ENCODE data around the gene UNC93A. TPM values are rescaled to one million over a fixed set of nuclear protein-coding genes. Genes with fewer than 3 reads are reported as not detected.

The UNC93A gene
- total RNA-seq, 4 donors from 2014 or later, result not detected

DNA sequence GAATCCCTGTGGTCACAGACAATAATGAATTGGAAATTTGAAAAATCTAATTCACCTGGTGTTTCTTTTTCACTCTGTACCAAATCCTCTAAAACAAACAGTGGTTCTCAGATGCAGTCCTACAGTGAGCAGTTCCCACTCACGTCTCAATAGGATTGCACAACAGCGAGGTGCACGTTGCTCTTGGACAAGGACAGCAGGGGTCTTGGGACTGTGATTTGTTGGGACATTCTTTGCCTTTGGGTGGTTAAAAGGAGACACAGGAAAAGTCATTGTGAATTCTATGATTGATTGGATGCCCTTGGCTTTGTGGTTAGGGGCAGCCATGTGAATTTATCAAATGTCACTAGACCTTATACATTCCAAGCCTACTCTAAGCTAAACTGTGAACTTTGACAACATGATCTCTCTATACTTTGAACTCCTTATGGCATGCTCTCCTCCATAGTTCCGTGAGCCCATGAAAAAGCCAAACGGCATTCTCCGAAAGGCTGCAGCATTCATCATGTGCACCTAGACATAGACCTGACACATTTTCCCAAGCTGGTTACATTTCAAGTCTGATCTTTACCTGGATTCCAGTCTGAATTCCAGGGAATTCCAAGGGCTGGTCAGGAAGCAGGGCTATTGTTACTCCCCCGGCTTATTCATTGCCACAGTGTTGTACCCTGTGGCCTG is 647 bp downstream of the UNC93A start:
- no peak for DNase-seq (ENCODE audit: extremely low spot score)
- 86% methylated on average over 7 of the region's 7 CpGs for WGBS
- TF ChIP-seq EP300 (IDR thresholded peaks at IDR 0.05) (no peak), POLR2A (IDR thresholded peaks at IDR 0.05; ENCODE audit: low read depth) (no peak), POLR2AphosphoS5 (IDR thresholded peaks at IDR 0.05) (no peak)
- TF ChIP-seq, protein P1, sequence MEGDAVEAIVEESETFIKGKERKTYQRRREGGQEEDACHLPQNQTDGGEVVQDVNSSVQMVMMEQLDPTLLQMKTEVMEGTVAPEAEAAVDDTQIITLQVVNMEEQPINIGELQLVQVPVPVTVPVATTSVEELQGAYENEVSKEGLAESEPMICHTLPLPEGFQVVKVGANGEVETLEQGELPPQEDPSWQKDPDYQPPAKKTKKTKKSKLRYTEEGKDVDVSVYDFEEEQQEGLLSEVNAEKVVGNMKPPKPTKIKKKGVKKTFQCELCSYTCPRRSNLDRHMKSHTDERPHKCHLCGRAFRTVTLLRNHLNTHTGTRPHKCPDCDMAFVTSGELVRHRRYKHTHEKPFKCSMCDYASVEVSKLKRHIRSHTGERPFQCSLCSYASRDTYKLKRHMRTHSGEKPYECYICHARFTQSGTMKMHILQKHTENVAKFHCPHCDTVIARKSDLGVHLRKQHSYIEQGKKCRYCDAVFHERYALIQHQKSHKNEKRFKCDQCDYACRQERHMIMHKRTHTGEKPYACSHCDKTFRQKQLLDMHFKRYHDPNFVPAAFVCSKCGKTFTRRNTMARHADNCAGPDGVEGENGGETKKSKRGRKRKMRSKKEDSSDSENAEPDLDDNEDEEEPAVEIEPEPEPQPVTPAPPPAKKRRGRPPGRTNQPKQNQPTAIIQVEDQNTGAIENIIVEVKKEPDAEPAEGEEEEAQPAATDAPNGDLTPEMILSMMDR (IDR thresholded peaks at IDR 0.05), result no peak
- Histone ChIP-seq H3K27ac (replicated peaks in 1 of 4) (no peak overlapping the region), H3K4me3 (no peak overlapping the region), H3K36me3 (no peaks in the 10 kb centered on the region), H3K9me3 (no peaks in the 10 kb centered on the region), H3K27me3 (no peaks in the 10 kb centered on the region), H3K4me1 (no peaks in the 10 kb centered on the region)
- intact Hi-C loops (cut with DNase I), result no loop called here

DNA sequence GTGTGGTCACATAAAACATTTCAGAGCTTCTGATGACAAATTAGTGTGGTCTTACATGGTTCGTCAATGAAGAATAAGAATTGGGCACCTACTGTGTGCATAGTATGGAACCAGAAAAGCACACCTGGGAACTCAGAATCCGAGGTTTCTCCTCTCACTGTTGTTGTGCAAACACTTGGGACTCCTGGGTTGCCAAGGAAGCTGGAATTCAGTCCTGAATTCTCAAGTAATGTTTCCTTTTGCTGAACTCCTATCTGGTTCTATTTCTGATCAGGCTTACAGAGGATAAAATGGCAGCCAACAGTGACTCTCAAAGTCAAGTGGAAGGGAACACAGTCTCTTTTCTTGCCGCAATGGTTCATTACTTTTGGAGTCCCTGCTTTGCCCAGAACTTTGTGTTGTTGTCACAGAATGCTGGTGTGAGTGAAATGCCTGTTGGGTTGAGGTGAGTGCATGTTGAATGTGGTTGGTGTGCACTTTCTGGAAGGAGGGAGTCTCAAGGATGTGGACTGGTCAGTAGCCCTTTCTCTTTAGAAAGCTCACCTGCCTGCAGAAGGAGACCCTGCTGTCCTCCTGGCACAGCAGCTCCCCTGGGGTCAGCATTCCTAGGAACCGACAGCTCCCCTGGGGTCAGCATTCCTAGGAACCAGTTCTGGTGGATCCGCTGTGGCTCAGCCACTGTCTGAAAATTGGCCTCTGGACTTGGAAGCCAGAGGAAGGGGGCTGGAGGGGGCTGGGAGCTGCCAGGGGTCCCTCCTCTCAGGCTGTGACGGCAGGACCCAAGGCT is 1.4 kb downstream of the UNC93A start:
- Histone ChIP-seq H3K27me3 (no peaks in the 10 kb centered on the region), H3K4me1 (no peaks in the 10 kb centered on the region), H3K9me3 (no peaks in the 10 kb centered on the region), H3K4me3 (no peak overlapping the region), H3K27ac (replicated peaks in 1 of 4) (no peak overlapping the region), H3K36me3 (no peaks in the 10 kb centered on the region)
- no peak for DNase-seq (ENCODE audit: extremely low spot score)
- intact Hi-C loops (cut with DNase I), result no loop called here
- WGBS, result 82% methylated on average over 6 of the region's 6 CpGs
- no peak for TF ChIP-seq POLR2AphosphoS5 (IDR thresholded peaks at IDR 0.05)
- no peak for TF ChIP-seq POLR2A (IDR thresholded peaks at IDR 0.05; ENCODE audit: low read depth)
- TF ChIP-seq EP300 (IDR thresholded peaks at IDR 0.05), result no peak
- TF ChIP-seq, protein P1 (IDR thresholded peaks at IDR 0.05), result no peak

DNA sequence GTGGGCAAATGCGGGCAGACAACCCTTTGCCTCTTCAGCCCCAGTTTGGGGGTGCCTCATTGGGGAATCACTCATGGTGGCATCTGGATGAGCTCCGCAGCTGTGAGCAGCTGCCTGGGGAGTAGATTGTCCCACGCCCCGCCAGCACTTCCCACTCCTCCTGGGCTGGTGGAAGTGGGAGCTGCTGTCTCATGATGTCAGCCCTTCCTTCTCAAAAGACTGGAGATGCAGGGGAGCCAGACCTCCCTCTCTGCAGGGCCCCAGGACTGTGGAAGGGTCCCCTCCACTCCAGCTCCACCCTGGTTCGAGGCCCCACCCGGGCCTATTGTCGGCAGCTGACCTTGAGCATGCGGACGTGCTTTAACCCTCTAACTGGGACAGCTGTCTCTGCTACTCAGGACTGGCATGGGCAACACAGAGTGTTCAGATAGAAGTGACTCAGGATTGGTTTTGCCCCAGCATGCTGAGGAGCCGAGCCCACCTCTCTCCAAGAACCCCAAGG is 2.0 kb downstream of the UNC93A start:
- Histone ChIP-seq H3K4me1 (no peaks in the 10 kb centered on the region), H3K27me3 (no peaks in the 10 kb centered on the region), H3K27ac (replicated peaks in 1 of 4) (no peak overlapping the region), H3K9me3 (no peaks in the 10 kb centered on the region), H3K4me3 (no peak overlapping the region), H3K36me3 (no peaks in the 10 kb centered on the region)
- TF ChIP-seq POLR2AphosphoS5 (IDR thresholded peaks at IDR 0.05) (no peak), EP300 (IDR thresholded peaks at IDR 0.05) (no peak), POLR2A (IDR thresholded peaks at IDR 0.05; ENCODE audit: low read depth) (no peak)
- TF ChIP-seq, protein P1 (IDR thresholded peaks at IDR 0.05), result no peak
- intact Hi-C loops (cut with DNase I), result no loop called here
- no peak for DNase-seq (ENCODE audit: extremely low spot score)
- 87% methylated on average over 10 of the region's 10 CpGs for WGBS

DNA sequence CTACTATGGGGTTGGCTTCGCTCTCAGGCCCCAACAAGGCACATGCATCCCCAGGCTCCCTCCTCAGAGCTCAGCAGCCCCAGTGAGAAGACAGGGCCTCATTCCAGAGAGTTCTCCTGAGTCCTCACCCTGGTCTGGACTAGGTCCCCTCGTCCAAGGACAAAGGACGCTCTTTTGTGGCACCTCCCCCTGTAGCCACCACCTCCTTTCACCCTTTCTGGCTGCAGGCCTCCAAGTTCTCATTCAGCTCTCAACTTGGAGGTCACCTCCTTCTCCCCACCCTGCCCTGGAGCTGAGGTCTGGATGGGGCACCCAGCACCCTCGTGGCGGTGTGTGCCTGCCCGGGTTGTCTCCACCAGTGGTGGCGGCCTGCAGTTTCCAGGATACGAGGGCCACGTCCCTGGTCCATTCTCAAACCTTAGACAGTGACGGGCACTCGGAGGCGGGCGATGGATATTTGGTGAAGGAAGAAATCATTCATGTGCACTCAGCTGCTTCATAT is 2.5 kb downstream of the UNC93A start:
- DNase-seq (ENCODE audit: extremely low spot score), result no peak
- Histone ChIP-seq H3K36me3 (no peaks in the 10 kb centered on the region), H3K4me3 (no peak overlapping the region), H3K27me3 (no peaks in the 10 kb centered on the region), H3K27ac (replicated peaks in 1 of 4) (no peak overlapping the region), H3K9me3 (no peaks in the 10 kb centered on the region), H3K4me1 (no peaks in the 10 kb centered on the region)
- intact Hi-C loops (cut with DNase I), result no loop called here
- TF ChIP-seq, protein P1 (IDR thresholded peaks at IDR 0.05), result no peak
- no peak for TF ChIP-seq POLR2A (IDR thresholded peaks at IDR 0.05; ENCODE audit: low read depth)
- no peak for TF ChIP-seq POLR2AphosphoS5 (IDR thresholded peaks at IDR 0.05)
- no peak for TF ChIP-seq EP300 (IDR thresholded peaks at IDR 0.05)
- 97% methylated on average over 12 of the region's 13 CpGs for WGBS
